ENCODE measurements around the gene SGCB. TPM values are rescaled to one million over a fixed set of nuclear protein-coding genes. Genes with fewer than 3 reads are reported as not detected.

The SGCB gene
- total RNA-seq, 2 donors from 2014 or later: 23.7 to 35.4 TPM

- Histone ChIP-seq H3K27me3 (no peaks in the 10 kb centered on the region), H3K27ac (no peak overlapping the region), H3K9me3 (no peaks in the 10 kb centered on the region), H3K4me1 (no peaks in the 10 kb centered on the region), H3K36me3 (no peaks in the 10 kb centered on the region), H3K4me3 (no peak overlapping the region), H3K9ac (ENCODE audit: low read depth in 2 of 2, low read length in 2 of 2) (no peak overlapping the region)
- TF ChIP-seq, protein P1, sequence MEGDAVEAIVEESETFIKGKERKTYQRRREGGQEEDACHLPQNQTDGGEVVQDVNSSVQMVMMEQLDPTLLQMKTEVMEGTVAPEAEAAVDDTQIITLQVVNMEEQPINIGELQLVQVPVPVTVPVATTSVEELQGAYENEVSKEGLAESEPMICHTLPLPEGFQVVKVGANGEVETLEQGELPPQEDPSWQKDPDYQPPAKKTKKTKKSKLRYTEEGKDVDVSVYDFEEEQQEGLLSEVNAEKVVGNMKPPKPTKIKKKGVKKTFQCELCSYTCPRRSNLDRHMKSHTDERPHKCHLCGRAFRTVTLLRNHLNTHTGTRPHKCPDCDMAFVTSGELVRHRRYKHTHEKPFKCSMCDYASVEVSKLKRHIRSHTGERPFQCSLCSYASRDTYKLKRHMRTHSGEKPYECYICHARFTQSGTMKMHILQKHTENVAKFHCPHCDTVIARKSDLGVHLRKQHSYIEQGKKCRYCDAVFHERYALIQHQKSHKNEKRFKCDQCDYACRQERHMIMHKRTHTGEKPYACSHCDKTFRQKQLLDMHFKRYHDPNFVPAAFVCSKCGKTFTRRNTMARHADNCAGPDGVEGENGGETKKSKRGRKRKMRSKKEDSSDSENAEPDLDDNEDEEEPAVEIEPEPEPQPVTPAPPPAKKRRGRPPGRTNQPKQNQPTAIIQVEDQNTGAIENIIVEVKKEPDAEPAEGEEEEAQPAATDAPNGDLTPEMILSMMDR (IDR thresholded peaks at IDR 0.05): no peak
- no peak for DNase-seq
- intact Hi-C loops (cut with DNase I): no loop called here
These were observed 31.5 kb upstream of the SGCB start for GRCh38 chr4:52069571-52069970.

GRCh38 chr4:52059372-52059771 lies 21.3 kb upstream of the SGCB start:
- DNase-seq: peak; percentile 73
- no peak overlapping the region for H3K4me3 ChIP-seq
- no peaks in the 10 kb centered on the region for H3K27me3 ChIP-seq
- no peaks in the 10 kb centered on the region for H3K36me3 ChIP-seq
- H3K9ac ChIP-seq (ENCODE audit: low read depth in 2 of 2, low read length in 2 of 2): no peak overlapping the region
- H3K9me3 ChIP-seq: no peaks in the 10 kb centered on the region
- no peaks in the 10 kb centered on the region for H3K4me1 ChIP-seq
- TF ChIP-seq, protein P1 (IDR thresholded peaks at IDR 0.05): no peak
- intact Hi-C loops (cut with DNase I): no loop called here
- no peak overlapping the region for H3K27ac ChIP-seq

GRCh38 chr4:52058275-52058674 lies 20.2 kb upstream of the SGCB start:
- Histone ChIP-seq H3K27ac (no peak overlapping the region), H3K9me3 (no peaks in the 10 kb centered on the region), H3K9ac (ENCODE audit: low read depth in 2 of 2, low read length in 2 of 2) (no peak overlapping the region), H3K4me1 (no peaks in the 10 kb centered on the region), H3K36me3 (no peaks in the 10 kb centered on the region), H3K4me3 (no peak overlapping the region), H3K27me3 (no peaks in the 10 kb centered on the region)
- intact Hi-C loops (cut with DNase I): no loop called here
- TF ChIP-seq, protein P1 (IDR thresholded peaks at IDR 0.05): no peak
- no peak for DNase-seq

DNA sequence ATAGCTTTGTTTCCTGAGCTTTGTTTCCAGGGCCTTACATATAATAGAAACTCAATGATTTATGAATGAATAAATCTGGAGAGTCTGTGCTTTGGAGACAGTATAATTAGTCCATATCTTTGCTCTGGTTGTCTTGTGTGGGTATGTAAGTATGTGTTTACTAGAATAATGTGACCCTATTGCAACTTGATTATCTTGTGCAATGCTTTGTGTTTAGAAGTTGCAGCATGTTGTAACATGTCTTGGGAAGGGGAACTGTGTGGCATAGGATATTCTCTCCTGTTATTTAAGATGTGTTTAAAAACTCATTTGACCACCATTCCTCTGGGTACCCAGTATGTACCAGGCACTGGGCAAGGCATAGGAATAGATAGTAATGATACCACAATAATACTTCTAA lies 19.1 kb upstream of the SGCB start:
- DNase-seq: no peak

DNA sequence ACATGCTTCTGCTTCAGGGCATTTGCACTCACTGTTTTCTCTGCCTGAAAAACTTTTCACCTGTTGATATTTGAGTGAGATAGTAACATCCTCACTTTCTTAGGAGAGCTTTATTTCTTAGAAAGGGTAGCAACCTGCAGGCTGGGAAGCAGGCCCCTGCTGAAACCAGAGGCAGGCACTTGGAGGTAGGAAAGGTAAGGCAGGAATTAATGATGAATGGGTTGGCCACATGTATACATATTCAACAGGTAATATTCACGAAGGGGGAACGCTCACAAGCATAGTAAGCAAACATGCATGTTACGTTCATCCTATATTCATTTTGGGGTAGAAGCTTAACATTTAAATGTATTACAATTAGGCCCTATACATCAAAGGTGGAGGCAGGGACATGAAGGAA lies 16.2 kb upstream of the SGCB start:
- intact Hi-C loops (cut with DNase I): no loop called here
- Histone ChIP-seq H3K27ac (no peak overlapping the region), H3K27me3 (no peaks in the 10 kb centered on the region), H3K9me3 (no peaks in the 10 kb centered on the region), H3K36me3 (no peaks in the 10 kb centered on the region), H3K9ac (ENCODE audit: low read depth in 2 of 2, low read length in 2 of 2) (no peak overlapping the region), H3K4me1 (no peaks in the 10 kb centered on the region), H3K4me3 (no peak overlapping the region)
- TF ChIP-seq, protein P1 (IDR thresholded peaks at IDR 0.05): no peak
- DNase-seq: no peak

More for the DNA sequence above, 19.1 kb upstream of the SGCB start:
- Histone ChIP-seq H3K9me3 (no peaks in the 10 kb centered on the region), H3K4me1 (no peaks in the 10 kb centered on the region), H3K27me3 (no peaks in the 10 kb centered on the region), H3K4me3 (no peak overlapping the region), H3K9ac (ENCODE audit: low read depth in 2 of 2, low read length in 2 of 2) (no peak overlapping the region), H3K27ac (no peak overlapping the region), H3K36me3 (no peaks in the 10 kb centered on the region)
- TF ChIP-seq, protein P1 (IDR thresholded peaks at IDR 0.05): no peak
- intact Hi-C loops (cut with DNase I): no loop called here

DNA sequence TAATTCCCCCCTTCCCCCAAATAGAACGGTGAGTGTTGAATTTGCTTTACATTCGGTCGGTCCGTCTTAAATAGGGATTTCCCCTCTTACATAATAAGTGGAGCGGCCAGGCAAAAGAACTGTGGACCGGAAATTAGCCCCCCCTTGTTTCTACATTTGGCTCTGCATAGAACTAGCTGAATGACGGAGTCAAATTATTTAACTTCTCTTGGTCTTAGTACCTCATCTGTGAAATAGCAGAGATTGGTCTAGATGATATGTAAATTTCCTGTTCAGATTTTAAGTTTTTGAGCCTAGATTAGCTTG lies 14.3 kb upstream of the SGCB start:
- Histone ChIP-seq H3K36me3 (no peaks in the 10 kb centered on the region), H3K27ac (no peak overlapping the region), H3K27me3 (no peaks in the 10 kb centered on the region), H3K4me3 (no peak overlapping the region), H3K9me3 (no peaks in the 10 kb centered on the region), H3K4me1 (no peaks in the 10 kb centered on the region), H3K9ac (ENCODE audit: low read depth in 2 of 2, low read length in 2 of 2) (peak overlapping the region in 1 of 2 donors; percentile 87)
- DNase-seq: no peak
- intact Hi-C loops (cut with DNase I): no loop called here
- TF ChIP-seq, protein P1 (IDR thresholded peaks at IDR 0.05): no peak

Measured in colonic mucosa (tissue), 4 donors.